HepG2 (cell line): ENCODE data around the gene KLHL17. TPM values are rescaled to one million over a fixed set of nuclear protein-coding genes. Genes with fewer than 3 reads are reported as not detected.

ENCODE experiments used
- CHD2 ChIP-seq: IDR thresholded peaks from 2 replicates; pipeline ENCODE4 v1.6.1; 2011; ENCODE audit warnings: low read depth, low read length, improper control_type of control experiment
- CHD4 ChIP-seq: fragments of 200-600 bp; sonication (generic); IDR thresholded peaks from 2 replicates; pipeline ENCODE4 v1.7.0; 2017; ENCODE audit warnings: mild to moderate bottlenecking, low read length, borderline replicate concordance
- ESRRA ChIP-seq: sonication (generic); formaldehyde crosslinking; IDR thresholded peaks from 2 replicates; pipeline ENCODE4 v1.5.1; 2020; ENCODE audit warnings: mild to moderate bottlenecking, low read depth, missing genetic modification reagents
- IKZF4 ChIP-seq: sonication (generic); formaldehyde crosslinking; IDR thresholded peaks from 2 replicates; pipeline ENCODE4 v1.5.1; 2020; ENCODE audit warnings: borderline replicate concordance, mild to moderate bottlenecking, low read depth, missing genetic modification reagents; ENCODE audit errors: not compliant biosample characterization
- JUNB ChIP-seq: sonication (generic); formaldehyde crosslinking; IDR thresholded peaks from 2 replicates; pipeline ENCODE4 v1.8.0; 2022; ENCODE audit warnings: missing genetic modification reagents, mild to moderate bottlenecking, borderline replicate concordance
- KDM1A ChIP-seq: IDR thresholded peaks from 2 replicates; pipeline ENCODE4 v1.6.1; 2016; ENCODE audit warnings: missing compliant biosample characterization
- KDM2A ChIP-seq: sonication (generic); formaldehyde crosslinking; IDR thresholded peaks from 2 replicates; pipeline ENCODE4 v1.4.0; 2020; ENCODE audit warnings: low read depth, missing genetic modification reagents, borderline replicate concordance
- KLF6 ChIP-seq: IDR thresholded peaks from 2 replicates; pipeline ENCODE4 v1.8.0; 2016; ENCODE audit warnings: missing biosample characterization, missing genetic modification reagents
- NPAS2 ChIP-seq: sonication (generic); formaldehyde crosslinking; IDR thresholded peaks from 2 replicates; pipeline ENCODE4 v1.8.0; 2022; ENCODE audit warnings: mild to moderate bottlenecking, missing genetic modification reagents, borderline replicate concordance
- PITX1 ChIP-seq: sonication (generic); formaldehyde crosslinking; IDR thresholded peaks from 2 replicates; pipeline ENCODE4 v1.5.1; 2020; ENCODE audit warnings: mild to moderate bottlenecking, missing genetic modification reagents
- RBAK ChIP-seq: sonication (generic); formaldehyde crosslinking; IDR thresholded peaks from 2 replicates; pipeline ENCODE4 v1.5.1; 2020; ENCODE audit warnings: mild to moderate bottlenecking, missing genetic modification reagents
- RFXANK ChIP-seq: IDR thresholded peaks from 2 replicates; pipeline ENCODE4 v1.6.1; 2016
- ZNF547 ChIP-seq: sonication (generic); formaldehyde crosslinking; IDR thresholded peaks from 2 replicates; pipeline ENCODE4 v1.5.1; 2020; ENCODE audit warnings: mild to moderate bottlenecking, missing genetic modification reagents
- ZNF569 ChIP-seq: sonication (generic); formaldehyde crosslinking; IDR thresholded peaks from 2 replicates; pipeline ENCODE4 v1.5.0; 2020; ENCODE audit warnings: mild to moderate bottlenecking, missing genetic modification reagents, moderate library complexity, borderline replicate concordance
- ZNF670 ChIP-seq: sonication (generic); formaldehyde crosslinking; IDR thresholded peaks from 2 replicates; pipeline ENCODE4 v1.8.0; 2022; ENCODE audit warnings: mild to moderate bottlenecking, missing genetic modification reagents, borderline replicate concordance
- ZNF720 ChIP-seq: sonication (generic); formaldehyde crosslinking; IDR thresholded peaks from 2 replicates; pipeline ENCODE4 v1.4.0; 2020; ENCODE audit warnings: missing genetic modification reagents
- ZNF761 ChIP-seq: sonication (generic); formaldehyde crosslinking; conservative IDR thresholded peaks from 2 replicates; pipeline ENCODE4 v1.4.0; 2020; ENCODE audit warnings: mild to moderate bottlenecking, missing genetic modification reagents
- ZNF768 ChIP-seq: sonication (generic); formaldehyde crosslinking; IDR thresholded peaks from 2 replicates; pipeline ENCODE4 v1.4.0; 2020; ENCODE audit warnings: missing genetic modification reagents
- polyA plus RNA-seq, 8 experiments: library from polyadenylated mRNA; depleted of rRNA in 3 of 8; stranded (reverse) in 7 of 8; unstranded in 1 of 8; fragments of >200 nt; fragmentation: Illumina TruSeq in 4 of 8; extraction: Trizol in 4 of 8; gene quantifications; 2 replicates each; pipeline versions ENCODE4 v1.2.1 to v1.2.3, GENCODE V29; 2011 to 2016; ENCODE audit warnings: low read depth in 4 of 8, missing spikeins in 1 of 8, mixed read lengths in 1 of 8; ENCODE audit not compliant: insufficient read depth in 1 of 8
- total RNA-seq, 5 experiments: library from RNA; depleted of rRNA; stranded (reverse); fragments of >200 nt; fragmentation: Illumina TruSeq; extraction: Trizol; gene quantifications; 2 replicates each; pipeline ENCODE4 v1.2.3, GENCODE V29; 2016; ENCODE audit warnings: low read depth in 1 of 5
- TF ChIP-seq, protein P1 (sequence below): fragments of 450-650 bp; IDR thresholded peaks from 2 replicates; pipeline ENCODE4 v1.6.1; 2017
- TF ChIP-seq, protein P2 (sequence below): IDR thresholded peaks from 2 replicates; pipeline ENCODE4 v1.6.1; 2016; ENCODE audit warnings: missing genetic modification reagents, missing compliant biosample characterization
- TF ChIP-seq, protein P3 (sequence below): sonication (generic); formaldehyde crosslinking; IDR thresholded peaks from 2 replicates; pipeline ENCODE4 v1.4.0; 2020; ENCODE audit warnings: mild to moderate bottlenecking, low read depth, missing genetic modification reagents
- TF ChIP-seq, protein P4 (sequence below): sonication (generic); formaldehyde crosslinking; IDR thresholded peaks from 2 replicates; pipeline ENCODE4 v1.4.0; 2020; ENCODE audit warnings: missing genetic modification reagents, mild to moderate bottlenecking, borderline replicate concordance
- TF ChIP-seq, protein P5 (sequence below): sonication (generic); formaldehyde crosslinking; IDR thresholded peaks from 2 replicates; pipeline ENCODE4 v1.9.0; 2021; ENCODE audit warnings: missing genetic modification reagents, mild to moderate bottlenecking, borderline replicate concordance

Gene KLHL17
- total and polyA plus RNA-seq, 2 of the 13 experiments (the other 11 are each of a cell fraction or from before 2014, with no cell fraction given) = 9.3 to 24.7 TPM

DNA sequence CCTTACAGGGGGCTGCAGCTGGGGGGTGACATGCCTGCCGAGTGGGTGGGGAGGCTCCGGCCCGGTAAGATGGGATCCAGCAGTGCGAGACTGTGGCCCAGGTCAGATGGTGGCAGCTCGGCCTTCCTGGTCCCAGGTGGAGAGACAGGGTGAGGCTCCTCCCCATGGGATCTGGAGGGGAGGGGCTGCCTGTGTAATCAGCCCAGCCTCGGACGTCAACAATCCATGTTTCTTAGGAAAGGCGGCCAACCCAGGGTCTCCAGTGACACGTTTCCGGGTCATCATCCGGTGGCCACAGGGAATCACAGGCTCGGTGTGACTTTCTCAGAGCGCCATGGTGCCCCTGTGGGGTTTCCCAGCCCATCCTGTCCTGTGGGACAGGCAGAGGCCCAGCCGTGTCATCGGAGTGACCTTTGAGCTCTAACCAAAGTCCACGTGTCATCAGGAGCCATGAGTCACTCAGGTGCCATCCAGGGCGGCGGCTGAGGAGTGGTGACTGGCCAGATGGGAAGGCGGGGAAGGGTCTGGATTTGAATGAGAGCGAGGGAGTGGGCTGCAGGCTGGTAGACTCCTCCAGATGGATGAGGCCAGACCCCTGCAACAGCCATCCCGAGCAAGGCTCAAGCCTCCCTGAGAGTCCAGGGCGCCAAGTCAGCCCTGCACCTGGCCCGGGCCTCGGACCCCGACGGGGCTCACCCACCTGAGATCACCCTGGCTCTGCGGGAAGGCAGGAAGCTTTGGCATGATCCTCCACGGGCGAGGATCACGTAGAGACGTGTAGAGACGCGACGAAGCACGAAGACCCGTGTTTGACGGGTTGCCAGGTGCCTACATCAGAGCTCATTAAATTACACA lies 46.1 kb downstream of the KLHL17 start (continued):
- TF ChIP-seq, protein P1, sequence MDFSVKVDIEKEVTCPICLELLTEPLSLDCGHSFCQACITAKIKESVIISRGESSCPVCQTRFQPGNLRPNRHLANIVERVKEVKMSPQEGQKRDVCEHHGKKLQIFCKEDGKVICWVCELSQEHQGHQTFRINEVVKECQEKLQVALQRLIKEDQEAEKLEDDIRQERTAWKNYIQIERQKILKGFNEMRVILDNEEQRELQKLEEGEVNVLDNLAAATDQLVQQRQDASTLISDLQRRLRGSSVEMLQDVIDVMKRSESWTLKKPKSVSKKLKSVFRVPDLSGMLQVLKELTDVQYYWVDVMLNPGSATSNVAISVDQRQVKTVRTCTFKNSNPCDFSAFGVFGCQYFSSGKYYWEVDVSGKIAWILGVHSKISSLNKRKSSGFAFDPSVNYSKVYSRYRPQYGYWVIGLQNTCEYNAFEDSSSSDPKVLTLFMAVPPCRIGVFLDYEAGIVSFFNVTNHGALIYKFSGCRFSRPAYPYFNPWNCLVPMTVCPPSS = no peak
- TF ChIP-seq ESRRA (peak; percentile 96), CHD4 (no peak), RBAK (no peak), CHD2 (peak; percentile 58; the same call in 1 of the 2 replicates), ZNF547 (CRISPR knock-in tag) (no peak; the same call in 1 of the 2 replicates), PITX1 (CRISPR knock-in tag) (peak; percentile 79), ZNF670 (CRISPR knock-in tag) (no peak), KLF6 (CRISPR knock-in tag) (no peak), ZNF761 (CRISPR knock-in tag) (peak; percentile 57; the same call in 1 of the 2 replicates), ZNF569 (CRISPR knock-in tag) (peak; percentile 61; the same call in 1 of the 2 replicates), RFXANK (0 out of 2 replicates have a peak, but pooled peaks have one; percentile 43), ZNF768 (no peak), JUNB (peak; percentile 98), KDM1A (CRISPR knock-in tag) (peak; percentile 84; the same call in 1 of the 2 replicates), NPAS2 (CRISPR knock-in tag) (no peak), IKZF4 (CRISPR knock-in tag) (peak; percentile 82), ZNF720 (CRISPR knock-in tag) (no peak), KDM2A (CRISPR knock-in tag) (peak; percentile 89)
- TF ChIP-seq, protein P2, sequence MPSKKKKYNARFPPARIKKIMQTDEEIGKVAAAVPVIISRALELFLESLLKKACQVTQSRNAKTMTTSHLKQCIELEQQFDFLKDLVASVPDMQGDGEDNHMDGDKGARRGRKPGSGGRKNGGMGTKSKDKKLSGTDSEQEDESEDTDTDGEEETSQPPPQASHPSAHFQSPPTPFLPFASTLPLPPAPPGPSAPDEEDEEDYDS (CRISPR knock-in tag) = peak; percentile 67; the same call in 1 of the 2 replicates
- TF ChIP-seq, protein P3, sequence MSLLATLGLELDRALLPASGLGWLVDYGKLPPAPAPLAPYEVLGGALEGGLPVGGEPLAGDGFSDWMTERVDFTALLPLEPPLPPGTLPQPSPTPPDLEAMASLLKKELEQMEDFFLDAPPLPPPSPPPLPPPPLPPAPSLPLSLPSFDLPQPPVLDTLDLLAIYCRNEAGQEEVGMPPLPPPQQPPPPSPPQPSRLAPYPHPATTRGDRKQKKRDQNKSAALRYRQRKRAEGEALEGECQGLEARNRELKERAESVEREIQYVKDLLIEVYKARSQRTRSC (CRISPR knock-in tag) = no peak
- TF ChIP-seq, protein P4, sequence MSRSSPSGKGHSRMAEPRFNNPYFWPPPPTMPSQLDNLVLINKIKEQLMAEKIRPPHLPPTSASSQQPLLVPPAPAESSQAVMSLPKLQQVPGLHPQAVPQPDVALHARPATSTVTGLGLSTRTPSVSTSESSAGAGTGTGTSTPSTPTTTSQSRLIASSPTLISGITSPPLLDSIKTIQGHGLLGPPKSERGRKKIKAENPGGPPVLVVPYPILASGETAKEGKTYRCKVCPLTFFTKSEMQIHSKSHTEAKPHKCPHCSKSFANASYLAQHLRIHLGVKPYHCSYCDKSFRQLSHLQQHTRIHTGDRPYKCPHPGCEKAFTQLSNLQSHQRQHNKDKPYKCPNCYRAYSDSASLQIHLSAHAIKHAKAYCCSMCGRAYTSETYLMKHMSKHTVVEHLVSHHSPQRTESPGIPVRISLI = no peak
- TF ChIP-seq, protein P5, sequence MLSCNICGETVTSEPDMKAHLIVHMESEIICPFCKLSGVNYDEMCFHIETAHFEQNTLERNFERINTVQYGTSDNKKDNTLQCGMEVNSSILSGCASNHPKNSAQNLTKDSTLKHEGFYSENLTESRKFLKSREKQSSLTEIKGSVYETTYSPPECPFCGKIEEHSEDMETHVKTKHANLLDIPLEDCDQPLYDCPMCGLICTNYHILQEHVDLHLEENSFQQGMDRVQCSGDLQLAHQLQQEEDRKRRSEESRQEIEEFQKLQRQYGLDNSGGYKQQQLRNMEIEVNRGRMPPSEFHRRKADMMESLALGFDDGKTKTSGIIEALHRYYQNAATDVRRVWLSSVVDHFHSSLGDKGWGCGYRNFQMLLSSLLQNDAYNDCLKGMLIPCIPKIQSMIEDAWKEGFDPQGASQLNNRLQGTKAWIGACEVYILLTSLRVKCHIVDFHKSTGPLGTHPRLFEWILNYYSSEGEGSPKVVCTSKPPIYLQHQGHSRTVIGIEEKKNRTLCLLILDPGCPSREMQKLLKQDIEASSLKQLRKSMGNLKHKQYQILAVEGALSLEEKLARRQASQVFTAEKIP (CRISPR knock-in tag) = no peak
